ENCODE measurements around the gene KCNE1. TPM values are rescaled to one million over a fixed set of nuclear protein-coding genes. Genes with fewer than 3 reads are reported as not detected.

Gene KCNE1
- total and polyA plus RNA-seq, 10 of the 15 experiments (the other 5 are each of a cell fraction or from before 2014, with no cell fraction given): 0.06 to 0.18 (median 0.09) TPM; not detected in 5

GRCh38 chr21:34500191-34500590 lies 11.8 kb downstream of the KCNE1 start:
- ChIA-PET RAD21 (ENCODE audit: unreplicated experiment) (no interaction called here), CTCF (interaction anchor here (1.1 to 1.7 kb wide), 2 partner anchors 10 to 102 kb away, joined by 5 read pairs; no protein-coding TSS in a partner anchor), SMC1A (ENCODE audit: uncharacterized antibody, unreplicated experiment) (interaction anchor here (1.7 kb wide), 1 partner anchor 103 kb away, joined by 4 read pairs; no protein-coding TSS in a partner anchor), POLR2A (no interaction called here)
- Histone ChIP-seq H3K36me3 (ENCODE audit: control insufficient read depth in 2 of 2, insufficient read depth in 2 of 2, low read length in 1 of 2) (no peaks in the 10 kb centered on the region), H3K9ac (ENCODE audit: control insufficient read depth, insufficient read depth, low read length) (no peak overlapping the region), H3K27me3 (replicated peaks in 1 of 2; ENCODE audit: control insufficient read depth in 2 of 2, insufficient read depth in 2 of 2, low read length in 1 of 2) (no peaks in the 10 kb centered on the region), H3K4me3 (no peak overlapping the region), H3K79me2 (ENCODE audit: control insufficient read depth, insufficient read depth, low read length) (no peaks in the 10 kb centered on the region), H3K9me3 (replicated peaks; ENCODE audit: control insufficient read depth, insufficient read depth, low read length) (no peaks in the 10 kb centered on the region; the same call in 2 of the 3 replicates), H3K27ac (ENCODE audit: control insufficient read depth, insufficient read depth) (no peak overlapping the region), H2AFZ (ENCODE audit: control insufficient read depth, low read depth, low read length) (no peak overlapping the region), H4K20me1 (ENCODE audit: control insufficient read depth, insufficient read depth) (no peaks in the 10 kb centered on the region), H3K4me2 (ENCODE audit: control insufficient read depth, insufficient read depth) (no peak overlapping the region), H3K4me1 (ENCODE audit: control insufficient read depth, insufficient read depth, low read length) (no peaks in the 10 kb centered on the region)
- in situ Hi-C loops (cut with MboI): no loop called here
- DNase-seq (ENCODE audit: low read depth, low spot score): no peak
- no peak for ATAC-seq
- BruUV-seq (replicated peaks): no TSS peak
- FAIRE-seq: no peak
- WGBS (ENCODE audit: insufficient coverage, insufficient replicate concordance, low lambda C conversion rate, missing lambda C conversion rate): 0% methylated on average over 1 of the region's 1 CpG
- intact Hi-C loops (cut with micrococcal nuclease; ENCODE audit: unreplicated experiment): no loop called here
- no peak for TF ChIP-seq EGR1 (IDR thresholded peaks at IDR 0.05; ENCODE audit: borderline replicate concordance in 1 of 2, low read depth in 2 of 2, low read length in 2 of 2)
- no peak for TF ChIP-seq TCF12 (IDR thresholded peaks at IDR 0.05; ENCODE audit: low read depth, low read length)
- TF ChIP-seq TAF1 (IDR thresholded peaks at IDR 0.05; ENCODE audit: borderline replicate concordance, low read depth, low read length): no peak
- no peak for TF ChIP-seq YY1 (IDR thresholded peaks at IDR 0.05; ENCODE audit: low read depth, low read length)
- no peak for TF ChIP-seq GABPA (IDR thresholded peaks at IDR 0.05; ENCODE audit: low read depth)
- TF ChIP-seq E4F1 (IDR thresholded peaks at IDR 0.05; ENCODE audit: borderline replicate concordance, partially characterized antibody): no peak
- TF ChIP-seq SMAD5 (IDR thresholded peaks at IDR 0.05; ENCODE audit: low read depth): no peak
- TF ChIP-seq NFYB (IDR thresholded peaks at IDR 0.05; ENCODE audit: insufficient read depth, low read depth, low read length): no peak
- TF ChIP-seq DPF2 (IDR thresholded peaks at IDR 0.05): no peak
- no peak for TF ChIP-seq BCLAF1 (IDR thresholded peaks at IDR 0.05)
- TF ChIP-seq MYC (IDR thresholded peaks at IDR 0.05; ENCODE audit: insufficient read depth, insufficient read length, insufficient replicate concordance, low read length, severe bottlenecking): no peak

Data from GM12878 (cell line).